GM21390 (cell line): ENCODE data around the gene DYNC1LI2.

Source experiments
- ATAC-seq: cut with Tn5 transposase; IDR thresholded peaks from one replicate; pipeline ENCODE4 v1.9.1; 2021; ENCODE audit not compliant: unreplicated experiment

DYNC1LI2 gene

GRCh38 chr16:66740533-66740932, 10.9 kb downstream of the DYNC1LI2 start:
- no peak for ATAC-seq

GRCh38 chr16:66740010-66740409, 11.4 kb downstream of the DYNC1LI2 start:
- no peak for ATAC-seq

- no peak for ATAC-seq
Observed at GRCh38 chr16:66735891-66736290, 15.5 kb downstream of the DYNC1LI2 start.

- ATAC-seq: no peak
Observed at GRCh38 chr16:66731101-66731500, 20.3 kb downstream of the DYNC1LI2 start.

DNA sequence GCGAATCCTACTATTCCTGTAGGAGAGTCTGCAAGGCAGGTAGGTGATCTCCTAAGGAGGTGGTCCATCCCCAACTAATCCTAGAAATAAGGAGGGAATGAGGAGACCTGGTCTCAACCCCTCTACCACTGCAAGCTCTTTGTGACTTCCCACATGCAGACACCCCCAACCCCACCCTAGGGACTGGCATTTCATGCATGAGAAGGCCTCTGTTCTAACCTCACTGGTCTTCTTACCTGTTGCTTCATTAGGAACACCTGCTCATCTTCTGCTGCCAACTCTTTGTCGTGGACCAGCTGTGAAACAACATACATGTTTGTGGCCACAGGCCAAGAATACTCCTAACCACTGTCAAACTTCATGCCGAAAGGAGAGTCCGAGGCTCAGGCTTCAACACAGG, 22.6 kb downstream of the DYNC1LI2 start:
- ATAC-seq: no peak

GRCh38 chr16:66728117-66728787, 23.2 kb downstream of the DYNC1LI2 start:
- ATAC-seq: no peak

GRCh38 chr16:66720766-66721165, 30.6 kb downstream of the DYNC1LI2 start:
- no peak for ATAC-seq

- ATAC-seq: no peak
Observed at GRCh38 chr16:66719246-66719645, 32.2 kb downstream of the DYNC1LI2 start.

DNA sequence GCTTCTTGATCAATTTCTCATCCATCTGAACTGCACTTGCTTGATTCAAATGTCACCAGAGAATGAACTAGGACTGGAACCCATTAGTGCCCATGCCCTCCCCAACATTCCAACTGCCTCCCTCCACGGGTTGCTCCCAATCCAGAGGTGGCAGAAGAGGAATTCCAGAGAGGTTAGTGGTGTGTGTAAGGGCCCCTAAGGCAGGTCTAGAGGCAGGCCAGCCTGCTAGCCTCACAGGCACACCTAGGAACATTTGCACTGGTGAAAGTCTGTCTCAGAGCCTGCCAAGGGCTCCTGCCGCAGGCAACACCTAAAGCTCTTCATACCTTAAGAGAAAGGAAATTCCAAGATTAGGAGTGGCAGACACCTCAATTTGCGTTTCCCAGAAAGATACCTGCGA, 33.6 kb downstream of the DYNC1LI2 start:
- no peak for ATAC-seq

GRCh38 chr16:66717112-66717675, 34.2 kb downstream of the DYNC1LI2 start:
- ATAC-seq: no peak

- ATAC-seq: no peak
Observed at GRCh38 chr16:66714654-66715307, 36.6 kb downstream of the DYNC1LI2 start.

DNA sequence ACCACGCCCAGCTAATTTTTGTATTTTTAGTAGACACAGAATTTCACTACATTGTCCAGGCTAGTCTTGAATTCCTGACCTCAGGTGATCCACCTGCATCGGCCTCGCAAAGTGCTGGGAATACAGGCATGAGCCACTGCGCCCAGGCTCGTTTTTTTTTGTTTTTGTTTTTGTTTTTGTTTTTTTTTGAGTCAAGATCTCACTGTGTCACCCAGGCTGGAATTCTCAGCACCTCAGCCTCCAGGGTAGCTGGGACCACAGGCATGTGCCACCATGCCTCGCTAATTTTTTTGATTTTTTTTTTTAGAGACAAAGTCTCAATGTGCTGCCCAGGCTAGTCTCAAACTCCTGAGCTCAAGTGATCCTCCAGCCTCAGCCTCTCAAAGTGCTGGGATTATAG, 37.3 kb downstream of the DYNC1LI2 start:
- no peak for ATAC-seq

DNA sequence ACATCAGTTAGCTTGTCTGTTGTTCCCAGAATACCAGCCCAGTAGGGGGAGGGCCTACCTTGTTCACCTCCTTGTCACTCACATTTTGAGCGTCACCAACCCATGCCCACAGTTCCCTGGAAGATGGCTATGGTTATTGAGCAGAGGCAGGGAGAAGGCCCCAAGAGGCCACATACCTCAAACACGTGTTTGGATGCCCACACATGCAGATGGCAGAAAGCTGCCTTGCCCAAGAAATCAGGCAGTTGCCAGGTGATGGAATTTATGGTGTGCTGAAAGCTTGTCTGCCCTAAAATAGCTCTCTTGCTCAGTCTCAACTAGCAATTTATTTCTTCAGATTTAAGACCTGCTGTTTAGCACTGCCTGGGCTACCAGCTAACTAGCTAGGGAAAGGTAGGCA, 38.3 kb downstream of the DYNC1LI2 start:
- no peak for ATAC-seq

DNA sequence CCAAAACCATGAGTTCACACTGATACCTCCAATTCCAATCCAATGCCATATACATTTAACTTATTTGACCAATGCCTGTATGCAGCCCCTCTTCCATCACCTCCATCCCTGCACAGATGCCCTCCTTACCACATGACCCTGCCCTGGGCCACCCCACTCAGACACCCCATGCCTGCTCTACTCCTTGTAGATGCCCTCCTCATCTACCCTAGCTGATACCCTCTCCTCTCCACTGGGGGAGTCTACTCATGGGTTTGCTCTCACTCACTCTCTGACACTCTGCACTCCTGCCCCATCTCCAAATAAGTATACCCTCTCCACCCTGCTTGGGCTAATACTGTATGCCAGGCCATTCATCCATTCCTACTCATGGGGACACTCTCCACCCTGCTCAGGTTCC, 38.9 kb downstream of the DYNC1LI2 start:
- no peak for ATAC-seq

GRCh38 chr16:66711581-66711980, 39.8 kb downstream of the DYNC1LI2 start:
- no peak for ATAC-seq

- ATAC-seq: no peak
Observed at GRCh38 chr16:66706506-66706880, 44.9 kb downstream of the DYNC1LI2 start.

DNA sequence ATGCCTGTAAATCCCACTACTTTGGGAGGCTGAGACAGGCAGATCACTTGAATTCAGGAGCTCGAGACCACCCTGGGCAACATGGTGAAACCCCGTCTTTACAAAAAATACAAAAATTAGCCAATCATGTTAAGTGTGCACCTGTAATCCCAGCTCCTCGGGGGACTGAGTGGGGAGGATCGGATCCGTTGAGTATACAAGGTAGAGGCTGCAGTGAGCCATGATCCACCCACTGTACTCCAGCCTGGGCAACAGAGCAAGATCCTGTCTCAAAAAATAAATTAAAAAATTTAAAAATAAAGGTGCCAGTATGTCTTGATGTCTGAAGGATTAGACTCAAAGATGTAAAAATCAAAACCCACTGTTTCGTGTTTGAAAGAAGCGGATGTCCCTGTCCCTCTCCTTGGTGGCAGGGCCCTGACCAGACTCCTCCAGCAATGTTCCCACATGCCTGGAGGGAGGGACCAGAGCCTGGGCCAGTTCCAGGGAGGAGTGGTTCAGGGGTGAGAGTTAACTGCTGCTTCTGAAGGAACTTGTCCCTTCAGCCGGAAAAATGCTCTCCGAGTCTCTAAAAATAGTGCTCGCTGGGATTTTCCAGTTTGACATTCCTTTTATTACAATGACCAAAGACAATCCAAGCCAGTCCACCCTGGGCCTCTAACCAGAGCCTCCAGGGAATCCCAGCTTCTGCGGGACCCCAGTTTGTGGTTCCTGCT, 45.5 kb downstream of the DYNC1LI2 start:
- no peak for ATAC-seq

- ATAC-seq: no peak
Observed at GRCh38 chr16:66703406-66704215, 47.8 kb downstream of the DYNC1LI2 start.

DNA sequence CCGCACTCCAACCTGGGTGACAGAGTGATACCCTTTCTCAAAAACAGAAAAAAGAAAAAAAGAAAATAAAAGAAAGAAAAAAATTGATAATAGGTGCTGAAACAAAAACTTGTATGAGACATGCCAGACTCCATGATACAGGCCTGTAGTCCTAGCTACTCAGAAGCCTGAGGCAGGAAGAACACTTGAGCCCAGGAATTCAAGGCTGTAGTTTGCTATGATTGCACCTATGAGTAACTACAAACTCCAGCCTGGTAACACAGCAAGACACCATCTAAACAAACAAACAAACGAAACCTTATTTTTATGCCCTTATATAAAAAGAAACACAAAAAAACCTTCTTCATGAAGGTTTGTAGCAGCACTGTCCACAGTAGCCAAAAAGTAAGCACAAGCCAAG, 49.9 kb downstream of the DYNC1LI2 start:
- no peak for ATAC-seq

- no peak for ATAC-seq
Observed at GRCh38 chr16:66701026-66701425, 50.4 kb downstream of the DYNC1LI2 start.

DNA sequence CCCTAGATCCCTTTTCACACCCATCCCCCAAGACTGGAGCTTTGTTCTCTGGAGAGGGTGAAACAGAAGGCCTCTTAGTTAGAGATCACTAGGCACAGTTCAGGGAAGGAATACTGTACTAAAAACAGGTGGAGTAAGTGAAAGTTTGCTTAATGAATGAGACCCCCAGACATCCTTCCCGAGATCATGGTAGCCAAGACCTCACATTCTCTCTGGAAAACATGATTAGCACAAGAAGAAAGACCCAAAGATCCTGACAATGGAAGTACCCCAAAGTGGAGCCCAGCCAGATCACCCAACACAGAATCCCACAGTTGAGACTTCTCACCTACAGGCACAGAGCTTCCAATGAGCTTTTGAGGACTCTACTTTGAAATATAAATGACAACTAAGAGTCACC, 51.5 kb downstream of the DYNC1LI2 start:
- ATAC-seq: no peak
